ENCODE measurements around the gene WDR82.

- no peak for TF ChIP-seq POLR2AphosphoS5 (IDR thresholded peaks at IDR 0.05; ENCODE audit: low read depth)
- TF ChIP-seq, protein P1, sequence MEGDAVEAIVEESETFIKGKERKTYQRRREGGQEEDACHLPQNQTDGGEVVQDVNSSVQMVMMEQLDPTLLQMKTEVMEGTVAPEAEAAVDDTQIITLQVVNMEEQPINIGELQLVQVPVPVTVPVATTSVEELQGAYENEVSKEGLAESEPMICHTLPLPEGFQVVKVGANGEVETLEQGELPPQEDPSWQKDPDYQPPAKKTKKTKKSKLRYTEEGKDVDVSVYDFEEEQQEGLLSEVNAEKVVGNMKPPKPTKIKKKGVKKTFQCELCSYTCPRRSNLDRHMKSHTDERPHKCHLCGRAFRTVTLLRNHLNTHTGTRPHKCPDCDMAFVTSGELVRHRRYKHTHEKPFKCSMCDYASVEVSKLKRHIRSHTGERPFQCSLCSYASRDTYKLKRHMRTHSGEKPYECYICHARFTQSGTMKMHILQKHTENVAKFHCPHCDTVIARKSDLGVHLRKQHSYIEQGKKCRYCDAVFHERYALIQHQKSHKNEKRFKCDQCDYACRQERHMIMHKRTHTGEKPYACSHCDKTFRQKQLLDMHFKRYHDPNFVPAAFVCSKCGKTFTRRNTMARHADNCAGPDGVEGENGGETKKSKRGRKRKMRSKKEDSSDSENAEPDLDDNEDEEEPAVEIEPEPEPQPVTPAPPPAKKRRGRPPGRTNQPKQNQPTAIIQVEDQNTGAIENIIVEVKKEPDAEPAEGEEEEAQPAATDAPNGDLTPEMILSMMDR (IDR thresholded peaks at IDR 0.05; ENCODE audit: insufficient read depth, low read length), result no peak
- TF ChIP-seq REST (IDR thresholded peaks at IDR 0.05; ENCODE audit: insufficient replicate concordance, low read depth), result no peak
- TF ChIP-seq GABPA (IDR thresholded peaks at IDR 0.05; ENCODE audit: low read depth), result no peak
Measured at GRCh38 chr3:52272831-52273230, 5.6 kb downstream of the WDR82 start.
